RWPE1 (cell line): ENCODE data around the gene COL9A3.
A peak's percentile ranks its signal among the peaks of the same experiment; 100 is the strongest.

Experiments used
- CTCF ChIA-PET: fragments of 350-600 bp; sonication (Branson Sonifier 250); formaldehyde crosslinking; extraction: SDS; loops from one replicate; lab custom pipeline; 2021; lab: Yijun Ruan, JAX
- POLR2A ChIA-PET: fragments of 400-600 bp; formaldehyde crosslinking; extraction: SDS; loops from one replicate; lab custom pipeline; 2020; ENCODE audit warnings: antibody characterized with exemption; ENCODE audit not compliant: low non-redundant PET; lab: Yijun Ruan, JAX
- DNase-seq: peaks from one replicate; pipeline ENCODE4 v3.0.0; 2012; ENCODE audit warnings: low spot score
- H3K27ac ChIP-seq: fragments of 450-650 bp; 2 replicates; pipeline ENCODE4 v1.5.1; 2017
- TF ChIP-seq, protein P1 (sequence below): fragments of 450-650 bp; conservative IDR thresholded peaks from 2 replicates; pipeline ENCODE4 v1.5.1; 2017; ENCODE audit warnings: low read depth, mild to moderate bottlenecking

The COL9A3 gene

DNA sequence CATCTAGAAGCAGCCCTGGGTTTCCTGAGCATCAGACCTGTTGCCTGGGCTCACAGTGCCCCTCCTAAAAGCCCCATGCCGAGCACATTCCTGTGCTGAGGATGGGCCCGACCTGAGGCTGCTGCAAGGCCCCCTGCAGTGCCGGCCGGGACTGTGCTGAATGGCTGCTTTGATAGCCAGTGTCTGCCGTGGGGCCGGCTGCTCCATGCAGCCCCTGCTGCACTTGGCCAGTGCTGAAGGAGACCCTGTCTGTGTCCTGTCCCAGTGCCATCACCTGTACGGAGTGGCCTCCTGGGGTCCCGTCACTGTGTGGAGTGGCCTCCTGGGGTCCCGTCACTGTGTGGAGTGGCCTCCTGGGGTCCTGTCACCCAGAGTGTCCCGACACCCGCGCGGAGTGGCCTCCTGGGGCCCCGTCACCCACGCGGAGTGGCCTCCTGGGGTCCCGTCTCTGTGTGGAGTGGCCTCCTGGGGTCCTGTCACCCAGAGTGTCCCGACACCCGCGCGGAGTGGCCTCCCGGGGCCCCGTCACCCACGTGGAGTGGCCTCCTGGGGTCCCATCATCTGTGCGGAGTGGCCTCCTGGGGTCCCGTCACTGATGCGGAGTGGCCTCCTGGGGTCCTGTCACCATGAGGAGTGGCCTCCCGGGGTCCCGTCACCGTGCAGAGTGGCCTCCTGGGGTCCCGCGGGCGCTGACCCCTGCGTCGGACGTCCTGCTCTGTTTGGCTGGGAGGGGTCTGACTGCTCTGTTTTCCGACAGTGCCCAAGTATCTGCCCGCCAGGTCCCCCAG lies 7.0 kb downstream of the COL9A3 start:
- TF ChIP-seq, protein P1, sequence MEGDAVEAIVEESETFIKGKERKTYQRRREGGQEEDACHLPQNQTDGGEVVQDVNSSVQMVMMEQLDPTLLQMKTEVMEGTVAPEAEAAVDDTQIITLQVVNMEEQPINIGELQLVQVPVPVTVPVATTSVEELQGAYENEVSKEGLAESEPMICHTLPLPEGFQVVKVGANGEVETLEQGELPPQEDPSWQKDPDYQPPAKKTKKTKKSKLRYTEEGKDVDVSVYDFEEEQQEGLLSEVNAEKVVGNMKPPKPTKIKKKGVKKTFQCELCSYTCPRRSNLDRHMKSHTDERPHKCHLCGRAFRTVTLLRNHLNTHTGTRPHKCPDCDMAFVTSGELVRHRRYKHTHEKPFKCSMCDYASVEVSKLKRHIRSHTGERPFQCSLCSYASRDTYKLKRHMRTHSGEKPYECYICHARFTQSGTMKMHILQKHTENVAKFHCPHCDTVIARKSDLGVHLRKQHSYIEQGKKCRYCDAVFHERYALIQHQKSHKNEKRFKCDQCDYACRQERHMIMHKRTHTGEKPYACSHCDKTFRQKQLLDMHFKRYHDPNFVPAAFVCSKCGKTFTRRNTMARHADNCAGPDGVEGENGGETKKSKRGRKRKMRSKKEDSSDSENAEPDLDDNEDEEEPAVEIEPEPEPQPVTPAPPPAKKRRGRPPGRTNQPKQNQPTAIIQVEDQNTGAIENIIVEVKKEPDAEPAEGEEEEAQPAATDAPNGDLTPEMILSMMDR: no peak
- POLR2A ChIA-PET: no interaction called here

DNA sequence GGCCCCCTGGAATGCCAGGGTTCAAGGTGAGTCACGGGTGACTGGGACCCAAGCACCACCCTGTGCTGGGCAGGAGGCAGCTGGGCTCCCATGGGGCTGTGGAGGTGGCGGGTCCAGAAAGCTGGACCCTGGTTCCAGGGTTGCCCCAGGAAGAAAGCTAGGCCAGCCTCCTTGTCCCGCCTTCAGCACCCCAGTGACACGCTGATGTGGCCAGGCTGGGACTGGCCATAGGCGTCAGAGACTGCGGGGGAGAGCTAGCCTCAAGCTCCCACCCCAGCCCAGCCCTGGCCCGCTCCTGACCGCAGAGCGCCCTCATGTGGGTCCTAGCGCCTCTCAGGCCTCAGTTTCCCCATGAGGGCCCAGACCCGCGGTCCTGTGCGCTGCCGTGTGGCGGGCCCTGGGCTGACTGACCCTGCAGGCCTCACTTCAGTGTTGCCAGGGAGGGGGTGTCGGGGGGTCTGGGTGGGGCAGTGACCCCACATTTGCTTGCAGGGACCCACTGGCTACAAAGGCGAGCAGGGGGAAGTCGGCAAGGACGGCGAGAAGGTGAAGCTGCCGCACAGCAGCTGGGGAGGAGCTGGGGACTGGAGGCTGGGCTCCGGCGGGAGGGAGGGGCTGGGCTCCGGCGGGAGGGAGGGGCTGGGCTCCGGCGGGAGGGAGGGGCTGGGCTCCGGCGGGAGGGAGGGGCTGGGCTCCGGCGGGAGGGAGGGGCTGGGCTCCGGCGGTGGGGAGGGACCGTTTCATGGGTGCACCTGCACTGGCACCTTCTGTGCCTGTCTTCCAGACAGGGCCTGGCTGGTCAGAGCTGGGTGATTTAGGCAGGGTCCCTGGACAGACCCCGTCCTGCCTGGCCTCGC lies 7.9 kb downstream of the COL9A3 start:
- H3K27ac ChIP-seq: no peak overlapping the region
- DNase-seq: no peak
- TF ChIP-seq, protein P1: no peak
- POLR2A ChIA-PET: no interaction called here
- CTCF ChIA-PET: interaction anchor here (0.5 to 1.2 kb wide), 4 partner anchors 14 to 704 kb away, joined by 3 read pairs; no protein-coding TSS in a partner anchor

More for the DNA sequence above, 7.0 kb downstream of the COL9A3 start:
- DNase-seq: no peak
- CTCF ChIA-PET: interaction anchor here (0.5 to 1.9 kb wide), 11 partner anchors 9 to 703 kb away, joined by 3 to 13 read pairs (median 7); no protein-coding TSS in a partner anchor
- H3K27ac ChIP-seq: peak overlapping the region; percentile 47

DNA sequence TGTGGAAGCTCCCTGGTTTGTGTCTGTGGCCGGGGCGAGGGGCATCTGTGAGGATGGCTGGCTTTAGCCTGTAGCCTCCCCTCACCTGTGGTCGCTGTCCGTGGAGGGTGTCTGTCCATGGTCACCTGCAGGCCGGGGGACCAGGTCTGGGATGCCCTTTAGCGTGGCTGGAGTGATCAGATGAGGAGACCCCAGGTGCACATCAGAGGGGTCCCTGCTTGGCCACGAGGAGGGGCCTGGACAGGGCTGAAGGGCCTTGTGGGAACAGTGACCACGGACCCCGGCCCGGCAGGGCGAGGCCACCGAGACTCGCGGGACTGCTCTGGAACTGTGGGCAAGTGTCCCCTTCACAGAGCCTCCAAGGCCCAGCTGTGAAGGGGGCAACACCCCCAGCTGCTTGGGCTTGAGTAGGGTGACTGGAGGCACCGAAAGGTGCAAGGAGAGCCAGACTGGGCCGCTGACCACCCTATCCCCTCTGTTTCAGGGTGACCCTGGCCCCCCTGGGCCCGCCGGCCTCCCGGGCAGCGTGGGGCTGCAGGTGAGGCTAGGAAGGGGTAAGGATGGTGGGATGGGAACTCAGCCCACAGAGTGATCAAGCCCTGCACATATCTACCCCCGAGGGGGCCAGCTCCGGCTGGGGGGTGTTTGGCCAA lies 8.6 kb downstream of the COL9A3 start:
- peak overlapping the region; percentile 20; the same call in 1 of the 2 replicates for H3K27ac ChIP-seq
- TF ChIP-seq, protein P1: no peak
- DNase-seq: no peak
- ChIA-PET POLR2A (no interaction called here), CTCF (interaction anchor here (0.6 kb wide), 2 partner anchors 619 to 1549 kb away, joined by 3 to 4 read pairs; no protein-coding TSS in a partner anchor)

DNA sequence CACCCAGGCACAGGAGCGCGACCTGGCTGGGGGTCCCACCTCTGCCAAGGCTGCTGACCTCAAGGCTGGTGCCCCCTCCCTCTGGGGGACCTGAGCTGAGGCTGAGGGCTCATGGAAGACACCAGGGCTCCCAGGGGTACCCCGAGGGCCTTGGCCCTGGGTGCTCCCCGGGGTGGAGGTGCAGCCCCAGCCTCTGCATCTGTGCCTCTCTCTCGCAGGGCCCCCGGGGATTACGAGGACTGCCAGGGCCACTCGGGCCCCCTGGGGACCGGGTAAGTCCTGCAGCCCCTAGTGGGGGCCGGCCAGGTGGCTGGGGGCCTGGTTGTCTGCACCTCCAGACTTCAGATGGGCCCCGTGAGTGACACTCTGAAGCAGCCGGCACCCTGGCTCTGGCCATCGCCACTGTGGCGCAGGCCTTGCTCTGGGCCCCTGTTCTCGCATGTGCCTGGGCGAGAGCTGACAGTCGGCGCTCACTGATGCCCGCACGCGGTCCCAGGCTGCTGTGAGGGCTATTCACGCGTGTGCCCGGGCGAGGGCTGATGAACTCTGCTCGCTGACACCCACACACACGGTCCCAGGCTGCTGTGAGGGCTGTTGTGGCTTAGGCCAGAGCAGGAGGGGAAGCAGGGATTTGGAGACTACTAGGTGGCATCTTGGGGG lies 9.3 kb downstream of the COL9A3 start:
- CTCF ChIA-PET: interaction anchor here (0.6 kb wide), 1 partner anchor 1550 kb away, joined by 4 read pairs; no protein-coding TSS in a partner anchor
- peak overlapping the region; percentile 20 for H3K27ac ChIP-seq
- POLR2A ChIA-PET: no interaction called here
- TF ChIP-seq, protein P1: no peak
- DNase-seq: no peak

DNA sequence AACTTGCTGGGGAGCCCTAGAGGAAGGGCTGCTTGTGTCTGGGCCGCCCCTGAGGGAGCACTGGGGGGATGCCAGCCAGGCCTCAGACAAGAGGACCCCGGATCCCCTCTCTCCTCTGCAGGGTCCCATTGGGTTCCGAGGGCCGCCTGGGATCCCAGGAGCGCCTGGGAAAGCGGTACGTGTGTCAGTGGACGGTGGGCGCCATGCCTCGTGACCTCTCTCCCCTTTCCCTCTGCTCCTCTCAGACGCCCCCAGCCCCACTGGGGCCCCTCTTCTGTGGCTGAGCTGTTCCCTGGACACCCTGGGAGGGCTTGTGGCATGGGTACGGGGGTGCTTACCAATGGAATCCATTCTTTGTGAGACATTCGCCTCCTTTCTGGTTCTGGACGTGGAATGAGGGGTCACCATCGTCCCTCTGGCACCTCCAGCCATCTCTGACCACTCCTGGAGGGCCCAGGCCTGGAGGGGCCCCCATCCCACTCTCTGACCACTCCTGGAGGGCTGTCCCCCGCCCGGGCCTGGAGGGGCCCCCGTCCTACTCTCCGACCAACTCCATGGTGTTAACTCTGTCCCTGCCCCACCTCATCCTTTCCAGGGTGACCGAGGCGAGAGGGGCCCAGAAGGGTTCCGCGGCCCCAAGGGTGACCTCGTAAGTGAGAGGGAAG lies 9.9 kb downstream of the COL9A3 start:
- DNase-seq: no peak
- ChIA-PET CTCF (no interaction called here), POLR2A (no interaction called here)
- TF ChIP-seq, protein P1: no peak
- H3K27ac ChIP-seq: peak overlapping the region; percentile 20
